Adrenal gland (tissue), 12 donors: ENCODE results near the gene FAXDC2. TPM values are rescaled to one million over a fixed set of nuclear protein-coding genes. Genes with fewer than 3 reads are reported as not detected.

Experiments
- DNase-seq, 7 donors: peaks; one replicate each; pipeline ENCODE4 v3.0.0-alpha.2; 2019 to 2020
- H3K27ac ChIP-seq, 5 donors: fragments of 200-600 bp; sonication (generic) in 4 of 5; 1 replicate in 3 of 5; 2 replicates in 2 of 5; pipeline versions ENCODE4 v1.5.1 to v1.8.0; 2016 to 2020; ENCODE audit warnings: mild to moderate bottlenecking in 1 of 5
- H3K27me3 ChIP-seq: fragments of 200-600 bp; 2 replicates; pipeline ENCODE4 v1.8.0; 2021
- H3K36me3 ChIP-seq, 2 donors: fragments of 200-600 bp; replicated peaks in 1 of 2; 1 replicate in 1 of 2; 2 replicates in 1 of 2; pipeline versions ENCODE4 v1.5.1 to v1.8.0; 2018 to 2022
- H3K4me1 ChIP-seq, 2 donors: fragments of 200-600 bp; replicated peaks in 1 of 2; 1 replicate in 1 of 2; 2 replicates in 1 of 2; pipeline versions ENCODE4 v1.5.1 to v1.8.0; 2018 to 2021
- H3K4me3 ChIP-seq, 4 donors: fragments of 200-600 bp; sonication (generic) in 3 of 4; one replicate each; pipeline ENCODE4 v1.5.1; 2016 to 2018
- H3K9me3 ChIP-seq, 3 donors: fragments of 200-600 bp; sonication (generic) in 1 of 3; replicated peaks in 1 of 3; 1 replicate in 2 of 3; 2 replicates in 1 of 3; pipeline versions ENCODE4 v1.5.1 to v1.8.0; 2016 to 2021
- CTCF ChIP-seq, 6 experiments: fragments of 450-650 bp in 4 of 6; fragments of 200-600 bp in 2 of 6; sonication (generic) in 1 of 6; IDR thresholded peaks; 1 replicate in 5 of 6; 2 replicates in 1 of 6; pipeline versions ENCODE4 v1.5.1 to v1.8.0; 2016 to 2021; ENCODE audit warnings: antibody characterized with exemption in 6 of 6, mild to moderate bottlenecking in 2 of 6, moderate library complexity in 1 of 6
- POLR2A ChIP-seq, 2 donors: fragments of 450-650 bp; IDR thresholded peaks; one replicate each; pipeline ENCODE4 v1.6.1; 2017; ENCODE audit warnings: antibody characterized with exemption in 2 of 2, mild to moderate bottlenecking in 2 of 2, moderate library complexity in 1 of 2
- WGBS, 4 donors: extraction: QIAGEN DNeasy Blood & Tissue Kit in 2 of 4; methylation state at CpG; one replicate each; pipeline versions ENCODE4 v1.1.5 to v1.1.7; 2013 to 2017; 5-methylcytosine and 5-hydroxymethylcytosine counted together
- intact Hi-C, 2 donors: fragments of 100-400 bp; cut with DNase I; formaldehyde crosslinking; loops; one replicate each; pipeline versions ENCODE4 v1.14.1 to v1.15.0; 2022 to 2023
- polyA plus RNA-seq, 3 donors: library from polyadenylated mRNA; stranded (reverse); fragments of 200-250 nt in 2 of 3; fragments of 350-450 nt in 1 of 3; fragmentation: Illumina TruSeq in 1 of 3; extraction: RNeasy Lipid Tissue Mini Kit (QIAGEN cat#74804) in 1 of 3; gene quantifications; one replicate each; pipeline ENCODE4 v1.2.3, GENCODE V29; 2013 to 2014
- total RNA-seq, 9 donors: library from RNA; depleted of rRNA in 4 of 9; stranded (reverse); fragments of >200 nt in 4 of 9; fragments of 120-200 nt in 1 of 9; fragmentation: NEBNext Ultra II Directional in 1 of 9; extraction: Animal tissue kit (Norgen Biotek cat#: 25700) in 1 of 9; gene quantifications; one replicate each; pipeline versions ENCODE4 v1.1.0 to v1.2.4, GENCODE V29; 2013 to 2023
- donor health status: healthy with polysubstance abuse.
- donor health status: Bipolar disorder and iron deficiency.
- donor health status: DM: yes; HTN: yes; CAD: no.
- donor health status: DM: no; HTN: no; CAD: no.
- donor health status: DM: no; HTN: no; CAD: no.
- donor health status: DM: yes; HTN: yes; CAD: no.

The FAXDC2 gene
- total and polyA plus RNA-seq, 12 donors: 12.2 to 86.2 (median 44.0) TPM

GRCh38 chr5:154861946-154862345, 11.5 kb upstream of the FAXDC2 start:
- Histone ChIP-seq H3K4me3 (peak overlapping the region in 1 of 4 donors; percentile 88), H3K36me3 (peaks cover 0 to 26% of the 10 kb centered on the region in 2 donors), H3K27ac (peak overlapping the region in 4 of 5 donors; percentile 9 to 100 (median 99)), H3K9me3 (no peaks in the 10 kb centered on the region), H3K27me3 (no peaks in the 10 kb centered on the region), H3K4me1 (peaks cover 31 to 51% of the 10 kb centered on the region in 2 donors)
- WGBS, 4 donors: 45 to 60% (median 47%) methylated on average over 8 of the region's 8 CpGs
- TF ChIP-seq POLR2A (IDR thresholded peaks at IDR 0.05) (peak in 1 of 2 donors; percentile 7), CTCF (IDR thresholded peaks at IDR 0.05) (no peak)
- DNase-seq: peak in 1 of 7 donors; percentile 40
- intact Hi-C loops: loop anchor here in 1 of 2 donors (10.0 kb wide), 1 partner anchor 73 kb away; the partner anchor contains the start of gene GEMIN5

DNA sequence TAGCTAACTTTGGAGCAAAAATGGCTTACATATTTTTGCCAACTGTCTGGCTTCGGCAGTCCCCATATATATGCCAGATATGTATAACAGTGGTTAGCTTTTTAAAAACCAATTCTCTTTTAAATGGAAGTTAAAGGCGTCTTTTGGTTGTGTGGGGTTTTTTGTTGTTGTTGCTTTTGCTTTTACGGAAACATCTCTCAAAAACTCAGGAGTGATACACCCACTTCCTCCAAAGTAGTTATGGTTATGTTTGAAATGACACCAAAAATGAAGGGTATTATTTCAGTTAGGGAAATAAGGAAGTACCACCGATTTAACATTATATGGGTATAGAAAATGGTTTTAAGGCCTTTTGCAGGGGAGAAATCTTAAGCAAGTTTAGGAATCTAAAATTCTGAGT, 10.4 kb upstream of the FAXDC2 start:
- WGBS, 4 donors: 27 to 38% (median 31%) methylated on average over 4 of the region's 4 CpGs
- Histone ChIP-seq H3K4me3 (peak overlapping the region in 1 of 4 donors; percentile 88), H3K27ac (peak overlapping the region; percentile 36 to 100 (median 99)), H3K4me1 (peaks cover 28 to 49% of the 10 kb centered on the region in 2 donors), H3K9me3 (no peaks in the 10 kb centered on the region), H3K27me3 (no peaks in the 10 kb centered on the region), H3K36me3 (peaks cover 0 to 16% of the 10 kb centered on the region in 2 donors)
- DNase-seq: no peak
- TF ChIP-seq POLR2A (IDR thresholded peaks at IDR 0.05) (no peak), CTCF (IDR thresholded peaks at IDR 0.05) (no peak)
- intact Hi-C loops: loop anchor here in 1 of 2 donors (10.0 kb wide), 1 partner anchor 74 kb away; the partner anchor contains the start of gene GEMIN5

DNA sequence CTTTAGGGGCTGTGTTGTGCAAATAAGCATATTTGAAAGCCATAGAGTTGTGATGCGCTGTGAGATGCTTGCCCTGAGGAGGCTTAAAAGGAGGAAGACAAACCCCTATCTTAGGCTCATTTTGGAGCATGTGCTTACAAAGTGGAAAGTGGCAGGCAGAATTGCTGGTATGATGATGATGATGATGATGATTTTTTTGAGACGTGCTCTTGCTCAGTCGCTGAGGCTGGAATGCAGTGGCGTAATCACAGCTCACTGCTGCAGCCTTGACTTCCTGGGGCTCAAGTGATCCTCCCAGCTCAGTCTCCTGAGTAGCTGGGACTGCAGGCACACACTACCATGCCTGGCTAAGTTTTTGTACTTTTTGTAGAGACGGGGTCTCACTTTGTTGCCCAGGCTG, 9.7 kb upstream of the FAXDC2 start:
- Histone ChIP-seq H3K9me3 (no peaks in the 10 kb centered on the region), H3K27me3 (no peaks in the 10 kb centered on the region), H3K27ac (peak overlapping the region; percentile 90 to 100 (median 99)), H3K4me3 (peak overlapping the region in 2 of 4 donors; percentile 81 to 88), H3K4me1 (peaks cover 28 to 44% of the 10 kb centered on the region in 2 donors), H3K36me3 (peaks cover 0 to 10% of the 10 kb centered on the region in 2 donors)
- TF ChIP-seq POLR2A (IDR thresholded peaks at IDR 0.05) (peak in 1 of 2 donors; percentile 97), CTCF (IDR thresholded peaks at IDR 0.05) (no peak)
- peak; percentile 70 to 92 (median 84) for DNase-seq
- intact Hi-C loops: loop anchor here in 1 of 2 donors (10.0 kb wide), 1 partner anchor 75 kb away; the partner anchor contains the start of gene GEMIN5
- 14 to 22% (median 16%) methylated on average over 5 of the region's 5 CpGs for WGBS, 4 donors

GRCh38 chr5:154858972-154859871, 8.8 kb upstream of the FAXDC2 start:
- 1% methylated on average over 26 of the region's 26 CpGs for WGBS, 4 donors
- peak overlapping the region; percentile 90 to 100 (median 99) for H3K27ac ChIP-seq
- peaks cover 0 to under 1% of the 10 kb centered on the region in 2 donors for H3K36me3 ChIP-seq
- peaks cover 28 to 44% of the 10 kb centered on the region in 2 donors for H3K4me1 ChIP-seq
- intact Hi-C loops: no loop called here
- TF ChIP-seq POLR2A (IDR thresholded peaks at IDR 0.05) (peak in 1 of 2 donors; percentile 16), CTCF (IDR thresholded peaks at IDR 0.05) (no peak)
- H3K27me3 ChIP-seq: no peaks in the 10 kb centered on the region
- H3K4me3 ChIP-seq: peak overlapping the region in 3 of 4 donors; percentile 27 to 88 (median 81)
- DNase-seq: peak in 1 of 7 donors; percentile 52
- H3K9me3 ChIP-seq: no peaks in the 10 kb centered on the region
